22Rv1 (cell line): ENCODE measurements around the gene TCF15.
A peak's percentile ranks its signal among the peaks of the same experiment; 100 is the strongest.

Source experiments
- H3K27ac ChIP-seq: fragments of 450-650 bp; 2 replicates; pipeline ENCODE4 v1.5.1; 2017
- ZFX ChIP-seq: fragments of 450-650 bp; IDR thresholded peaks from 2 replicates; pipeline ENCODE4 v1.6.1; 2017; ENCODE audit warnings: antibody characterized with exemption, borderline replicate concordance
- TF ChIP-seq, protein P1 (sequence below): fragments of 450-650 bp; IDR thresholded peaks from 2 replicates; pipeline ENCODE4 v1.5.1; 2017; ENCODE audit warnings: mild to moderate bottlenecking

The TCF15 gene, protein sequence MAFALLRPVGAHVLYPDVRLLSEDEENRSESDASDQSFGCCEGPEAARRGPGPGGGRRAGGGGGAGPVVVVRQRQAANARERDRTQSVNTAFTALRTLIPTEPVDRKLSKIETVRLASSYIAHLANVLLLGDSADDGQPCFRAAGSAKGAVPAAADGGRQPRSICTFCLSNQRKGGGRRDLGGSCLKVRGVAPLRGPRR

GRCh38 chr20:610130-611046 lies at the start of gene TCF15:
Gene TCF15 (minus strand): TSS chr20:610309. CDS start chr20:610237, 72 bp downstream.
- no peak within 1 kb of the TSS for H3K27ac ChIP-seq
- TF ChIP-seq, protein P1, sequence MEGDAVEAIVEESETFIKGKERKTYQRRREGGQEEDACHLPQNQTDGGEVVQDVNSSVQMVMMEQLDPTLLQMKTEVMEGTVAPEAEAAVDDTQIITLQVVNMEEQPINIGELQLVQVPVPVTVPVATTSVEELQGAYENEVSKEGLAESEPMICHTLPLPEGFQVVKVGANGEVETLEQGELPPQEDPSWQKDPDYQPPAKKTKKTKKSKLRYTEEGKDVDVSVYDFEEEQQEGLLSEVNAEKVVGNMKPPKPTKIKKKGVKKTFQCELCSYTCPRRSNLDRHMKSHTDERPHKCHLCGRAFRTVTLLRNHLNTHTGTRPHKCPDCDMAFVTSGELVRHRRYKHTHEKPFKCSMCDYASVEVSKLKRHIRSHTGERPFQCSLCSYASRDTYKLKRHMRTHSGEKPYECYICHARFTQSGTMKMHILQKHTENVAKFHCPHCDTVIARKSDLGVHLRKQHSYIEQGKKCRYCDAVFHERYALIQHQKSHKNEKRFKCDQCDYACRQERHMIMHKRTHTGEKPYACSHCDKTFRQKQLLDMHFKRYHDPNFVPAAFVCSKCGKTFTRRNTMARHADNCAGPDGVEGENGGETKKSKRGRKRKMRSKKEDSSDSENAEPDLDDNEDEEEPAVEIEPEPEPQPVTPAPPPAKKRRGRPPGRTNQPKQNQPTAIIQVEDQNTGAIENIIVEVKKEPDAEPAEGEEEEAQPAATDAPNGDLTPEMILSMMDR: no peak
- no peak for TF ChIP-seq ZFX

DNA sequence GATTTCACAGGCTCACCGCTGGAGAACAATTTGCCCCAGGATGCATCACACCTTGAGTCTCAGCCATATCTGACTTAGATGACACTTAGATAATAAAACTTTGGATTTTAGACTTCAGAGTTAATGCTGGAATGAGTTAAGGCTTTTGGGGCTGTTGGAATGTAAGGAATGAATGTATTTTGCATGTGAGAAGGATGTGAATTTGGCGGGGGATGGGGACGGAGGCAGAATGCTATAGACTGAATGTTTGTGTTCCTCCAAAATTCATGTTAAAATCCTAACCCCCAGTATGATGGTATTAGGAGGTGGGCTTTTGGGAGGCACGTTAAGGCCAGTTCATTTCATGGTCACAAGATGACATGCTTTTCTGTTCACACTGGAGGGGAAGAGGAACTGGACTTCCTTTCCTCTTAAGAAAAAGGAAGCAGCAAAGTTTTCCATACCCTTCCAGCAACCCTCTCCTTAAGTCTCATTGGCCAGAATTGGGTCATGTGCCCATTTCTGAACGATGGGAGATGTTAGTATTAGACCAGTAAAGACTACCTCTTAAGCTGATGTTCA lies 48.7 kb upstream of the TCF15 start:
- no peak for TF ChIP-seq ZFX
- TF ChIP-seq, protein P1: no peak
- H3K27ac ChIP-seq: no peak overlapping the region

GRCh38 chr20:658202-658601 lies 48.1 kb upstream of the TCF15 start:
- no peak overlapping the region for H3K27ac ChIP-seq
- TF ChIP-seq, protein P1: no peak
- TF ChIP-seq ZFX: no peak

DNA sequence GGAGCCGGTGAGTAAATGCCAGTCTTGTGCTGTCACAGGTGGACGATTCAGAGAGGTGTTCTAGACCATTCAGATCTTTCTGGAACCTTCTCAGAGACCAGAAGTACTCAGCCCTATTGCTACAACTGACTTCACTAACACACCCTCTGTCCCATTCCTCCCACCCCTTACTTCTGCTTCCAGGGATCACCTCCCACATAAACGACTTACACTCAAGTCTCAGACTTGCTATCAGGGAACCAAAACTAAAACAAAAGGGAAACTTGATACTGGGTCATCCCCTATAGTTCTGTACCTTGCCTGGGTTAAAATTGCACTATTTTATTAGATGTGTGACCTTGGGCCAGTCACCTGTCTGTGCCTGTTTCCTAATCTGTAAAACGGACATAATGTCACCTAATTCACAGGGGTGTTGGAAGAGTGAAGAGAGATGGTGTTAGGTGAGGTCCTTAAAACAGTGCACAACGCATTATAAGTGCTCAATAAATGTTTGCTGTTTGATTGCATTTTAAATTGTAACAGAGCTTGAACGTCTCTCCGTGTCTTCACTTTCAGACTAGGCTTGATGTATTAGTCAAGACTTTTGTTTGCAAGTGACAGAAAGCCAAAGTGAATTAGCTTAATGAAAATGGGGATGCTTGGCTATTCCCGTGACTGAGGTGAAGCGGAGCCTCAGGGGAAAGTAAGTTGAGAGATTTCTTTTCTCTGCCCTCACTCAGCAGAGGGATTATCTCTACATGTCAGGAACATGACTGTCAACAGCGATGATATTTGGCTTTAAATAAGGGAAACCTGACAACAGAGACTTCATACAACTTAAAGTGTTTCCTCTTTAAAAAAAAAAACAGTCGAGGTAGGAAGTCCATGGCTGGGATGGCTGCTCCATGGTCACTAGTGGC lies 45.9 kb upstream of the TCF15 start:
- TF ChIP-seq, protein P1: no peak
- H3K27ac ChIP-seq: no peak overlapping the region

DNA sequence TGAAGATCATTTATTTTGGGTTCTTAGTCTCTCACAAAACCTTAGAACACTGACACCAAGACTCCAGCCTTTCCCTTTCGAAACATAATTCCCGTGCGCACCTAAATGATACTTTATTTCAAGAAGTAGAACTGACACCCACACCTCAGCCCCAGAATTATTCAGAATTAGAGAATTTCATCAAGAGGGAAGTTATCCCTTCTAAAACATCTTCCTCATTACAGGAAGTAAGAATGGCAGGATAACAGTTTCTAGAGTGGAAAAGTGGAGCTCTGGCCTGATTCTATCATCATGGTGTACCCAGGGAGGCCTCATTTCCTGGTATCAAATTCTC lies 44.3 kb upstream of the TCF15 start:
- no peak for TF ChIP-seq ZFX
- TF ChIP-seq, protein P1: no peak
- H3K27ac ChIP-seq: peak overlapping the region; percentile 80

DNA sequence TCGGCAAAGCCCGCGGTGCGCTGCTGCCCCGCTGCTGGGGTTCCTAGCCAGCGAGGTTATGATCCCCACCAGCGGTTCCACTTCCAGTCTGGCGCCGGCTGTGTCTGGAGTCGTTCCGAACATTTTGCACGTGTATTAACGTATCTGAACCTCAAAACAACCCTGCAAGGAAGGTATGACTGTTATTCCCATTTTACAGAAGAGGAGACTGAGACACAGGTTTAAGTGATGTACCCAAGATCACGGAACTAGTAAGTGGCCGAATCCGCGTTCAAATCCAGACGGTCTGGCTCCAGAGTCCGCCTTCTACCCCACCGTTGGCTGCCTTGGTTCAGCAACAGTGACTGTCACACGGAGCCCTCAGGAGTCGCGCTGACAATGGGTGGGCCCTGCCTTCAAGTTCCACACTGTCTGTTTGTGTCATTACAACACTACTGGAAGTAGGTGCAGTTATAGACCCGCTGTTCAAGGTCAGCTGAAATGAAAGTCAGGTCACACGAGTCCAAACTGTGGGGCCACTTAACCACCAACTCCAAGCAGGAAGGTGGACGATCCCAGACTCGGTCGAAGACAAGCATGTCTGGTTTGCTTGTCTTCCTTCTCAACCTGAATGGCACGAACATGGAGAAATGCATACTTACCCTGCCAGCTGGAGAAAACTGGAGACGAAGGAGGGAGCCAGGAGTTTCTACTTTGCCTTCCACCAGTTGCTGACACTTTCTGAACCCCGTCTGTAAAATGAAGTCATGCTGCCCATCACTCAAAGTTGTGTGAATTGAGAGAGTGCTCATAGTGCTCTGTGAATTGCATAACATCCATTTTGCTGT lies 43.7 kb upstream of the TCF15 start:
- TF ChIP-seq ZFX: no peak
- TF ChIP-seq, protein P1: peak; percentile 33; the same call in 1 of the 2 replicates
- H3K27ac ChIP-seq: peak overlapping the region; percentile 80
